ENCODE measurements around the gene WDR31. TPM values are rescaled to one million over a fixed set of nuclear protein-coding genes. Genes with fewer than 3 reads are reported as not detected.
A peak's percentile ranks its signal among the peaks of the same experiment; 100 is the strongest.

WDR31 gene
- total and polyA plus RNA-seq, 2 of the 4 experiments (the other 2 are of a cell fraction): 0.29 to 0.36 TPM

- TF ChIP-seq RCOR1 (IDR thresholded peaks at IDR 0.05; ENCODE audit: insufficient replicate concordance, low read length): no peak
- TF ChIP-seq CHD1 (IDR thresholded peaks at IDR 0.05; ENCODE audit: low read depth, low read length): no peak
- peak; percentile 76 for TF ChIP-seq MAZ (IDR thresholded peaks at IDR 0.05; ENCODE audit: borderline replicate concordance, low read depth, low read length)
These were observed at the start of gene WDR31 (continued) for GRCh38 chr9:113340011-113340699.

- no peak overlapping the region for H3K56ac ChIP-seq (ENCODE audit: extremely low read depth, insufficient read depth, low read length)
- no peak for ATAC-seq (ENCODE audit: low read depth)
- no peak overlapping the region for H2BK20ac ChIP-seq (ENCODE audit: low read depth, low read length)
- dilution Hi-C loops (cut with HindIII; ENCODE audit: low sequenced_read_pairs, unreplicated experiment): no loop called here
- BruUV-seq (replicated peaks): no TSS peak
- peak overlapping the region; percentile 21 for H2AFZ ChIP-seq (replicated peaks; ENCODE audit: low read length, poor library complexity)
- ChIA-PET CTCF (no interaction called here), POLR2A (ENCODE audit: unreplicated experiment) (no interaction called here)
- H3K9ac ChIP-seq (ENCODE audit: low read depth, low read length): no peak overlapping the region
- H3K23ac ChIP-seq (ENCODE audit: low read depth, low read length): no peak overlapping the region
- H2AK5ac ChIP-seq (ENCODE audit: low read depth, low read length): no peak overlapping the region
- no peaks in the 10 kb centered on the region for H4K20me1 ChIP-seq (ENCODE audit: insufficient read depth, low read length)
- H3K4ac ChIP-seq (ENCODE audit: low read depth, low read length): no peak overlapping the region
- H3K4me1 ChIP-seq (ENCODE audit: control insufficient read depth, insufficient read depth, low read length): no peaks in the 10 kb centered on the region
- H3K4me3 ChIP-seq (ENCODE audit: insufficient read depth, low read depth, low read length): no peak overlapping the region
- no peak for DNase-seq
- no peaks in the 10 kb centered on the region for H3K9me3 ChIP-seq (ENCODE audit: control insufficient read depth, insufficient read depth, low read length)
- TF ChIP-seq MAZ (IDR thresholded peaks at IDR 0.05; ENCODE audit: borderline replicate concordance, low read depth, low read length): no peak
- no peak for TF ChIP-seq MAFK (IDR thresholded peaks at IDR 0.05; ENCODE audit: low read depth, low read length)
- TF ChIP-seq RCOR1 (IDR thresholded peaks at IDR 0.05; ENCODE audit: insufficient replicate concordance, low read length): no peak
- TF ChIP-seq CEBPB (IDR thresholded peaks at IDR 0.05; ENCODE audit: low read depth, low read length): no peak
- no peak for TF ChIP-seq SMC3 (IDR thresholded peaks at IDR 0.05; ENCODE audit: low read depth, low read length)
- no peak for TF ChIP-seq POLR2A (IDR thresholded peaks at IDR 0.05; ENCODE audit: low read depth, low read length)
- TF ChIP-seq RAD21 (IDR thresholded peaks at IDR 0.05; ENCODE audit: low read length): no peak
- no peak for TF ChIP-seq RFX5 (IDR thresholded peaks at IDR 0.05; ENCODE audit: low read depth, low read length)
- no peak for TF ChIP-seq BHLHE40 (IDR thresholded peaks at IDR 0.05; ENCODE audit: low read depth, low read length)
- TF ChIP-seq CHD1 (IDR thresholded peaks at IDR 0.05; ENCODE audit: low read depth, low read length): no peak
- H2BK15ac ChIP-seq (ENCODE audit: low read depth, low read length): no peak overlapping the region
- no peaks in the 10 kb centered on the region for H3K27me3 ChIP-seq (ENCODE audit: control insufficient read depth, insufficient read depth, low read length)
- no peak overlapping the region for H3K27ac ChIP-seq (ENCODE audit: insufficient read depth, low read length)
- H2AK9ac ChIP-seq (replicated peaks; ENCODE audit: low read depth, low read length, poor library complexity): no peak overlapping the region
- no peak overlapping the region for H2BK5ac ChIP-seq (ENCODE audit: low read depth, low read length, poor library complexity, severe bottlenecking)
- no peak overlapping the region for H4K5ac ChIP-seq (ENCODE audit: low read depth, low read length)
- no peak overlapping the region for H3K4me2 ChIP-seq (ENCODE audit: low read depth, low read length)
- in situ Hi-C loops (cut with MboI; ENCODE audit: low sequenced_read_pairs): no loop called here
- H3K18ac ChIP-seq (ENCODE audit: low read depth, low read length): no peak overlapping the region
- peaks cover 49% of the 10 kb centered on the region for H3K36me3 ChIP-seq (ENCODE audit: control insufficient read depth, insufficient read depth, low read length)
- H4K8ac ChIP-seq (ENCODE audit: low read depth in 2 of 2, low read length in 2 of 2): no peak overlapping the region
- intact Hi-C loops (cut with micrococcal nuclease): no loop called here
- H3K9me1 ChIP-seq (ENCODE audit: insufficient read depth, low read length): peaks cover 3% of the 10 kb centered on the region; the same call in 1 of the 2 replicates
- H3K14ac ChIP-seq (replicated peaks; ENCODE audit: low read depth, low read length): no peak overlapping the region
- H3K79me1 ChIP-seq (ENCODE audit: low read depth in 1 of 2, low read length in 2 of 2): no peaks in the 10 kb centered on the region
- H4K91ac ChIP-seq (ENCODE audit: insufficient read depth, low read depth, low read length): no peak overlapping the region
- WGBS, 2 experiments (ENCODE audit: extremely low coverage in 2 of 2, insufficient read length in 1 of 2): 95% methylated on average over 4 of the region's 11 CpGs; no CpG with 5 or more reads in 1 of the 2 experiments
- H2BK120ac ChIP-seq (ENCODE audit: low read depth, low read length): no peak overlapping the region
These were observed 49.4 kb upstream of the WDR31 start for GRCh38 chr9:113389451-113389850.

All from IMR-90 (cell line).